HG02642 (cell line): Measurements from ENCODE around the gene CFAP20.
"Not testable (repeated sequence)": the region's sequence is repeated elsewhere in the genome, so short reads cannot be mapped to it uniquely, and the experiment has no call there.

Experiments
- ATAC-seq: cut with Tn5 transposase; IDR thresholded peaks from one replicate; pipeline ENCODE4 v1.9.1; 2021; ENCODE audit warnings: mild to moderate bottlenecking; ENCODE audit not compliant: unreplicated experiment, poor library complexity

Gene CFAP20

GRCh38 chr16:58073086-58073485 lies 56.1 kb downstream of the CFAP20 start:
- not testable (repeated sequence) for ATAC-seq

- ATAC-seq: not testable (repeated sequence)
These were observed 57.0 kb downstream of the CFAP20 start for GRCh38 chr16:58072134-58072533.

- no peak for ATAC-seq
These were observed 58.6 kb downstream of the CFAP20 start for GRCh38 chr16:58070585-58070984.
